ENCODE data around the gene EIF2D. TPM values are rescaled to one million over a fixed set of nuclear protein-coding genes. Genes with fewer than 3 reads are reported as not detected.
A peak's percentile ranks its signal among the peaks of the same experiment; 100 is the strongest.

Gene EIF2D
- total and polyA plus RNA-seq, 4 donors: 14.7 to 30.0 (median 22.1) TPM

DNA sequence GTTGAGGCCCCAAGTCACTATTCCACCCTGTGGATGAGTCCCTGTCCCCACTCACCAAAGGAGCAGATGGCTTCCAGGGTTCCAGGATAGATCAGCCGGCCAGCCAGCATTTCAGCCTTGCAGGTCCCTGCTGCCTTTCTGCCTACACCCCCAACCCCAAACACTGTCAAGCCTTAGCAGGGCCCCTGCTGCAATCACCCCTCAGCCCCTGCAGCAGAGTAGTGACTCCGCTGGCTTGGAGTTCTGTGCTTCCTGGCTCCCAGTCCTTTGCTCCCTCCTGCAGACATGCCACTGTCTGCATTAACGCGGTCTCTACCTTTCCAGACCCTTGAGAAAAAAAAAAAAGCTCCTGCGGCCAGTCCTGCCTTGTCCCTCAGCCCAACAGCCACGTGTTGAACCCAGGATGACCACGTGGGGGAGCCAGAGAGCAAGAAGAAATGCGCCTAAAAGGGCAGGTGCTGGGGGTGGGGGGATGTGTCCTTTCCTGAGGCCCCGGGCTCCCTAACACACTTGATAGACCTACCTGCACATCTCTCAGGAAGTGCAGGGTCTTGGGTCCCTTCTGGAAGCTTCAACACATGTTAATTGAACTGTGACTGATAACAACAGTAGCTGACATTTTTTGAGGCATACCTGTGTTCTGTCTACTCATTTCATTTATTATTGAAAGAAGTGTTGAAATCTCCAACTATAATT is 67.6 kb downstream of the EIF2D start:
- TF ChIP-seq YY1 (IDR thresholded peaks at IDR 0.05) (no peak), GABPA (IDR thresholded peaks at IDR 0.05 in 1 of 2, conservative IDR thresholded peaks at IDR 0.05 in 1 of 2) (no peak), FOXA2 (IDR thresholded peaks at IDR 0.05) (no peak), RXRA (IDR thresholded peaks at IDR 0.05) (no peak), NR2F2 (IDR thresholded peaks at IDR 0.05) (no peak), RAD21 (IDR thresholded peaks at IDR 0.05) (peak; percentile 84 to 91), HNF4A (conservative IDR thresholded peaks at IDR 0.05) (peak in 1 of 2 donors; percentile 5), TAF1 (conservative IDR thresholded peaks at IDR 0.05) (no peak)
- TF ChIP-seq, protein P1, sequence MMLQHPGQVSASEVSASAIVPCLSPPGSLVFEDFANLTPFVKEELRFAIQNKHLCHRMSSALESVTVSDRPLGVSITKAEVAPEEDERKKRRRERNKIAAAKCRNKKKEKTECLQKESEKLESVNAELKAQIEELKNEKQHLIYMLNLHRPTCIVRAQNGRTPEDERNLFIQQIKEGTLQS (IDR thresholded peaks at IDR 0.05): no peak
- TF ChIP-seq, protein P2, sequence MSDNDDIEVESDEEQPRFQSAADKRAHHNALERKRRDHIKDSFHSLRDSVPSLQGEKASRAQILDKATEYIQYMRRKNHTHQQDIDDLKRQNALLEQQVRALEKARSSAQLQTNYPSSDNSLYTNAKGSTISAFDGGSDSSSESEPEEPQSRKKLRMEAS (IDR thresholded peaks at IDR 0.05): peak; percentile 49
- TF ChIP-seq, protein P3, sequence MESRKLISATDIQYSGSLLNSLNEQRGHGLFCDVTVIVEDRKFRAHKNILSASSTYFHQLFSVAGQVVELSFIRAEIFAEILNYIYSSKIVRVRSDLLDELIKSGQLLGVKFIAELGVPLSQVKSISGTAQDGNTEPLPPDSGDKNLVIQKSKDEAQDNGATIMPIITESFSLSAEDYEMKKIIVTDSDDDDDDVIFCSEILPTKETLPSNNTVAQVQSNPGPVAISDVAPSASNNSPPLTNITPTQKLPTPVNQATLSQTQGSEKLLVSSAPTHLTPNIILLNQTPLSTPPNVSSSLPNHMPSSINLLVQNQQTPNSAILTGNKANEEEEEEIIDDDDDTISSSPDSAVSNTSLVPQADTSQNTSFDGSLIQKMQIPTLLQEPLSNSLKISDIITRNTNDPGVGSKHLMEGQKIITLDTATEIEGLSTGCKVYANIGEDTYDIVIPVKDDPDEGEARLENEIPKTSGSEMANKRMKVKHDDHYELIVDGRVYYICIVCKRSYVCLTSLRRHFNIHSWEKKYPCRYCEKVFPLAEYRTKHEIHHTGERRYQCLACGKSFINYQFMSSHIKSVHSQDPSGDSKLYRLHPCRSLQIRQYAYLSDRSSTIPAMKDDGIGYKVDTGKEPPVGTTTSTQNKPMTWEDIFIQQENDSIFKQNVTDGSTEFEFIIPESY (IDR thresholded peaks at IDR 0.05): no peak
- TF ChIP-seq, protein P4, sequence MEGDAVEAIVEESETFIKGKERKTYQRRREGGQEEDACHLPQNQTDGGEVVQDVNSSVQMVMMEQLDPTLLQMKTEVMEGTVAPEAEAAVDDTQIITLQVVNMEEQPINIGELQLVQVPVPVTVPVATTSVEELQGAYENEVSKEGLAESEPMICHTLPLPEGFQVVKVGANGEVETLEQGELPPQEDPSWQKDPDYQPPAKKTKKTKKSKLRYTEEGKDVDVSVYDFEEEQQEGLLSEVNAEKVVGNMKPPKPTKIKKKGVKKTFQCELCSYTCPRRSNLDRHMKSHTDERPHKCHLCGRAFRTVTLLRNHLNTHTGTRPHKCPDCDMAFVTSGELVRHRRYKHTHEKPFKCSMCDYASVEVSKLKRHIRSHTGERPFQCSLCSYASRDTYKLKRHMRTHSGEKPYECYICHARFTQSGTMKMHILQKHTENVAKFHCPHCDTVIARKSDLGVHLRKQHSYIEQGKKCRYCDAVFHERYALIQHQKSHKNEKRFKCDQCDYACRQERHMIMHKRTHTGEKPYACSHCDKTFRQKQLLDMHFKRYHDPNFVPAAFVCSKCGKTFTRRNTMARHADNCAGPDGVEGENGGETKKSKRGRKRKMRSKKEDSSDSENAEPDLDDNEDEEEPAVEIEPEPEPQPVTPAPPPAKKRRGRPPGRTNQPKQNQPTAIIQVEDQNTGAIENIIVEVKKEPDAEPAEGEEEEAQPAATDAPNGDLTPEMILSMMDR (IDR thresholded peaks at IDR 0.05; ENCODE audit: low read depth, low read length, missing input control): peak; percentile 85
- Histone ChIP-seq H3K4me3 (ENCODE audit: low read depth in 1 of 3, low read length in 3 of 3) (no peak overlapping the region), H3K27me3 (ENCODE audit: control insufficient read depth in 4 of 4, insufficient read depth in 4 of 4, low read length in 3 of 4) (no peaks in the 10 kb centered on the region), H3K9ac (ENCODE audit: low read depth in 1 of 2, low read length in 2 of 2) (no peak overlapping the region), H3K4me1 (ENCODE audit: control insufficient read depth in 4 of 4, insufficient read depth in 4 of 4, low read length in 3 of 4) (peaks cover 6 to 50% (median 38%) of the 10 kb centered on the region in 4 donors), H3K9me3 (ENCODE audit: control insufficient read depth in 4 of 4, low read length in 3 of 4) (no peaks in the 10 kb centered on the region), H3K36me3 (ENCODE audit: control insufficient read depth in 4 of 4, insufficient read depth in 3 of 4, low read depth in 1 of 4, low read length in 3 of 4) (no peaks in the 10 kb centered on the region), H3K27ac (ENCODE audit: low read depth in 1 of 2, low read length in 2 of 2) (no peak overlapping the region)
- 13% methylated on average over 9 of the region's 9 CpGs for WGBS
- DNase-seq (ENCODE audit: low spot score): peak; percentile 87

Other genes starting within 250 kb of the EIF2D start
- gene IKBKE, start 142.0 kb downstream of the EIF2D start, total RNA-seq: 1 to 10 TPM; 2.0 to 3.9 TPM
- 1 to 10 TPM in 1 of 2 donors, under 1 TPM in 1; 0.81 to 1.1 TPM for gene IKBKE, start 142.0 kb downstream of the EIF2D start, polyA plus RNA-seq
- gene RASSF5, start 104.9 kb downstream of the EIF2D start, total RNA-seq: 10 to 100 TPM in 1 of 2 donors, 1 to 10 TPM in 1; 5.8 to 10.0 TPM
- 1 to 10 TPM; 4.8 to 5.2 TPM for gene RASSF5, start 104.9 kb downstream of the EIF2D start, polyA plus RNA-seq
- gene DYRK3, start 23.1 kb upstream of the EIF2D start, total RNA-seq: 10 to 100 TPM in 1 of 2 donors, 1 to 10 TPM in 1; 7.8 to 41.8 TPM
- gene DYRK3, start 23.1 kb upstream of the EIF2D start, polyA plus RNA-seq: 1 to 10 TPM; 1.5 to 2.1 TPM
- gene MAPKAPK2, start 72.4 kb upstream of the EIF2D start, total RNA-seq: 10 to 100 TPM in 1 of 2 donors, 1 to 10 TPM in 1; 9.1 to 20.3 TPM
- gene MAPKAPK2, start 72.4 kb upstream of the EIF2D start, polyA plus RNA-seq: 10 to 100 TPM in 1 of 2 donors, 1 to 10 TPM in 1; 7.5 to 24.5 TPM
- not detected for gene IL19, start 158.3 kb upstream of the EIF2D start, total RNA-seq
- gene IL19, start 158.3 kb upstream of the EIF2D start, polyA plus RNA-seq: not detected
- 1 to 10 TPM in 1 of 2 donors, under 1 TPM in 1; 0.23 to 1.4 TPM for gene IL10, start 160.0 kb upstream of the EIF2D start, total RNA-seq
- gene IL10, start 160.0 kb upstream of the EIF2D start, polyA plus RNA-seq: under 1 TPM; 0.54 to 0.63 TPM